ENCODE measurements around the gene TRAK1. TPM values are rescaled to one million over a fixed set of nuclear protein-coding genes. Genes with fewer than 3 reads are reported as not detected.
A peak's percentile ranks its signal among the peaks of the same experiment; 100 is the strongest.

The TRAK1 gene
- total and polyA plus RNA-seq, 7 donors = 17.6 to 42.7 (median 31.8) TPM

DNA sequence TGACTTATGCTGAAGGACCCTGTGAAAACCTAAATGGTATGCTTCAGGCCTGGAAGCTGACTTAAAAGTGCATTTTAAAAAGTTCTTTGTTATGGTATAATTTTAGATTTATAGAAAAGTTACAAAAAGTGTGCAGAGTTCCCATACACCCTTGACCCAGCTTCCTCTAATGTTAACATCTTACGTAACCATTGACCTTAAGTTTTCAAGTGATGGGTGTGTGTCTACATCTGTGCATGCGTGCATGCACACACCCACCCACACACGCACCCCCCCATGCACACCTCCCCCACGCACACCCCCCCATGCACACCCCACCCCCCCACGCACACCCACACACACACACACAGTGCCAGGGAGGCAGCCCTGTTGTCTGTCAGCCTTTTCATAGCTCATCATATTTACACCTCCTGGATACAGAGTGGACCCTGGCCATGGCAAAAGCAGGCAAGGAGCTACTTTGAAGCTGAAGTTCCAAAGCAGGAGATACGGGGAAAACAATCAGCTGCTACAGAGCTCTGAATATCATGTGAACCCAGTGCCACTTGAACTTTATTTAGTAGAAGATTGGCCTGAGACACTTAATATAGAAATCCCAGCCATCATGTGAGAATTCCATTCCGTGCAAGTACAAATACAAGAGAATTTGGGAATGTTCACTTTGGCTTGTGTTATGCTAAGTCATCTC lies 30.0 kb upstream of the TRAK1 start:
- H3K27me3 ChIP-seq = no peaks in the 10 kb centered on the region
- no peak overlapping the region for H3K4me3 ChIP-seq
- DNase-seq = no peak
- TF ChIP-seq EP300 (IDR thresholded peaks at IDR 0.05) (peak in 1 of 4 donors; percentile 17), POLR2AphosphoS5 (IDR thresholded peaks at IDR 0.05) (no peak)
- TF ChIP-seq, protein P1, sequence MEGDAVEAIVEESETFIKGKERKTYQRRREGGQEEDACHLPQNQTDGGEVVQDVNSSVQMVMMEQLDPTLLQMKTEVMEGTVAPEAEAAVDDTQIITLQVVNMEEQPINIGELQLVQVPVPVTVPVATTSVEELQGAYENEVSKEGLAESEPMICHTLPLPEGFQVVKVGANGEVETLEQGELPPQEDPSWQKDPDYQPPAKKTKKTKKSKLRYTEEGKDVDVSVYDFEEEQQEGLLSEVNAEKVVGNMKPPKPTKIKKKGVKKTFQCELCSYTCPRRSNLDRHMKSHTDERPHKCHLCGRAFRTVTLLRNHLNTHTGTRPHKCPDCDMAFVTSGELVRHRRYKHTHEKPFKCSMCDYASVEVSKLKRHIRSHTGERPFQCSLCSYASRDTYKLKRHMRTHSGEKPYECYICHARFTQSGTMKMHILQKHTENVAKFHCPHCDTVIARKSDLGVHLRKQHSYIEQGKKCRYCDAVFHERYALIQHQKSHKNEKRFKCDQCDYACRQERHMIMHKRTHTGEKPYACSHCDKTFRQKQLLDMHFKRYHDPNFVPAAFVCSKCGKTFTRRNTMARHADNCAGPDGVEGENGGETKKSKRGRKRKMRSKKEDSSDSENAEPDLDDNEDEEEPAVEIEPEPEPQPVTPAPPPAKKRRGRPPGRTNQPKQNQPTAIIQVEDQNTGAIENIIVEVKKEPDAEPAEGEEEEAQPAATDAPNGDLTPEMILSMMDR (IDR thresholded peaks at IDR 0.05) = no peak
- peaks cover 0 to 68% (median 50%) of the 10 kb centered on the region in 4 donors for H3K4me1 ChIP-seq
- intact Hi-C loops (cut with DNase I) = no loop called here
- H3K36me3 ChIP-seq = no peaks in the 10 kb centered on the region
- 50 to 61% methylated on average over 7 of the region's 7 CpGs for WGBS, 2 donors
- no peaks in the 10 kb centered on the region for H3K9me3 ChIP-seq
- H3K27ac ChIP-seq = peak overlapping the region; percentile 77 to 93 (median 86)

DNA sequence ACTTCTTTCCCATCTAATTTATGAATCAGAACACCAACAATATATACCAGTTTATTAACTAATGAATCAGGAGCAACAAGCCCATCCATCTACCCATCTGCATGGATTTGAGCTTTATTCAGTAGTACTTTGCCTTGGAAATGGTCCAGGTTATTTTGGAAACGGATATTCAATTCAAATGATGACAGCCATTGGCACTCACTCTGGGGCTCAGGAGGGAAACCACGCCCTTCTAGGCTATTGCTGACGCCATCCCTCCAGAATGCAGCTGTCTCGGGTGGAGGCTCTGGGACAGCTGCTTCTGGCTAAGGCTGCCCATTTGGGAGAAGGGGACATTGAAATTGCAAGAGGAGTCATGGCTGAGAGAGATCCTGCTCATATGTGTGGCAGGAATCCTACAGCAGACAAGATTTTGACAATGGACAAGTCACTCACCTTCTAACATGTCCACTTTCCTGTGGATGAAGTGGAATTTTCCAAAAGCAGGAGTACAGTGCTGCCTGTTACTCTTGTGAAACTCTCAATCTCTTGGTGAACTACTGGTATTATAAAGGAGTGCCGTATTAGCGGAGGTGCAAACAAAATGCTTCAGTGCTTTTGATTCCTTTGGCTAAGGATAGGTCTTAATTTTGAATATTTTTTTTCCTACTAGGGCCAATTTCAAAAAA lies 29.3 kb upstream of the TRAK1 start:
- peaks cover 0 to 75% (median 57%) of the 10 kb centered on the region in 4 donors for H3K4me1 ChIP-seq
- DNase-seq = peak; percentile 92

DNA sequence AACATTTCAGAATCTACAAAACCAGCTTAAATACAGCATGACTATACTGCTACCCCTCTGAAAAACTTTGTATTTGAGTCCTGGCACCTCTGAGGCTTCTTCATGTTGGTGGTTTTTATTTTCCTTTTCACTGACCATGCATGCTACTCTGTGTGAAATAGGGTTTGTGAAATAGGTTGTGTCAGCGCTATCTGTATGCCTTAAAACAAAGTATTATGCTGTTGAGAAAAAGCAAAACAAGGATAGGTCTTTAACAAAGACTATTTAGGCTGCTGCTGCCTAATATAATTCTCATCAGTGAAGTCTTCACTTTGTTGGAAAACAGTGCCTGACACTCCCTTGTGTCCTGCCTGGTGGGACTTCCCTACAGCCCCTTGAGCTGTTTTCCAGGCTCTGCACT lies 28.7 kb upstream of the TRAK1 start:
- WGBS, 2 donors = 97 to 98% methylated on average over 1 of the region's 1 CpG
- peaks cover 0 to 78% (median 63%) of the 10 kb centered on the region in 4 donors for H3K4me1 ChIP-seq

More for the DNA sequence above, 29.3 kb upstream of the TRAK1 start:
- H3K4me3 ChIP-seq = no peak overlapping the region
- intact Hi-C loops (cut with DNase I) = no loop called here
- TF ChIP-seq POLR2AphosphoS5 (IDR thresholded peaks at IDR 0.05) (peak in 2 of 4 donors; percentile 49 to 59), POLR2A (IDR thresholded peaks at IDR 0.05) (no peak), EP300 (IDR thresholded peaks at IDR 0.05) (peak in 1 of 4 donors; percentile 40)
- TF ChIP-seq, protein P1 (IDR thresholded peaks at IDR 0.05) = no peak
- WGBS, 2 donors = 36 to 56% methylated on average over 6 of the region's 6 CpGs
- no peaks in the 10 kb centered on the region for H3K9me3 ChIP-seq
- H3K27ac ChIP-seq = peak overlapping the region; percentile 77 to 93 (median 86)
- H3K27me3 ChIP-seq = no peaks in the 10 kb centered on the region
- H3K36me3 ChIP-seq = no peaks in the 10 kb centered on the region

DNA sequence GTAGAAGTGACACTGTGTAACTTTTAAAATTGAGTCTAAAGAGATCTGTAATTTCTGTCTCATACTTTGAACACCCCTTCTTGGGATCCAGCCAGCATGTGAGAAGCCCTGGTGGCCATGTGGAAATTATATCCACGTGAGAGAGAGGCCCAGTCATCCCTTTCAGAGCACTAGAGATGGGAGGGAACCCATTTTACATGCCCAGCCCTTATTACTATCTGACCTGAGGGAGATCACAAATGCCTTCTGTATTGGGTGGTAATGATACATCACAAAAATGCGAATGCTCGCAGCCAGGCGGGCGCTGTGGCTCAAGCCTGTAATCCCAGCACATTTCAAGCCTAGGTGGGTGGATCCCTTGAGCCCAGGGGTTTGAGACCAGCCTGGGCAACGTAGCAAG lies 27.3 kb upstream of the TRAK1 start:
- WGBS, 2 donors = 88 to 92% methylated on average over 6 of the region's 6 CpGs
- no peak for DNase-seq
- Histone ChIP-seq H3K27me3 (no peaks in the 10 kb centered on the region), H3K4me1 (peaks cover 0 to 81% (median 76%) of the 10 kb centered on the region in 4 donors), H3K4me3 (no peak overlapping the region), H3K36me3 (no peaks in the 10 kb centered on the region), H3K27ac (peak overlapping the region; percentile 77 to 93 (median 86)), H3K9me3 (no peaks in the 10 kb centered on the region)
- TF ChIP-seq, protein P1 (IDR thresholded peaks at IDR 0.05) = no peak
- TF ChIP-seq EP300 (IDR thresholded peaks at IDR 0.05) = no peak
- no peak for TF ChIP-seq POLR2AphosphoS5 (IDR thresholded peaks at IDR 0.05)
- TF ChIP-seq POLR2A (IDR thresholded peaks at IDR 0.05) = no peak
- intact Hi-C loops (cut with DNase I) = no loop called here

More for the DNA sequence above, 28.7 kb upstream of the TRAK1 start:
- peak overlapping the region; percentile 77 to 93 (median 86) for H3K27ac ChIP-seq
- H3K27me3 ChIP-seq = no peaks in the 10 kb centered on the region
- TF ChIP-seq, protein P1 (IDR thresholded peaks at IDR 0.05) = no peak
- TF ChIP-seq EP300 (IDR thresholded peaks at IDR 0.05) = no peak
- no peak for TF ChIP-seq POLR2AphosphoS5 (IDR thresholded peaks at IDR 0.05)
- TF ChIP-seq POLR2A (IDR thresholded peaks at IDR 0.05) = no peak
- no peak for DNase-seq
- H3K36me3 ChIP-seq = no peaks in the 10 kb centered on the region
- intact Hi-C loops (cut with DNase I) = no loop called here
- no peak overlapping the region for H3K4me3 ChIP-seq
- H3K9me3 ChIP-seq = no peaks in the 10 kb centered on the region
